Iris pigment epithelial cell (primary cell): ENCODE data around the gene DNAI7.
A peak's percentile ranks its signal among the peaks of the same experiment; 100 is the strongest.

Experiments
- DNase-seq: peaks from one replicate; pipeline ENCODE4 v3.0.0-alpha.2; 2011; ENCODE audit warnings: low read depth

The DNAI7 gene

DNA sequence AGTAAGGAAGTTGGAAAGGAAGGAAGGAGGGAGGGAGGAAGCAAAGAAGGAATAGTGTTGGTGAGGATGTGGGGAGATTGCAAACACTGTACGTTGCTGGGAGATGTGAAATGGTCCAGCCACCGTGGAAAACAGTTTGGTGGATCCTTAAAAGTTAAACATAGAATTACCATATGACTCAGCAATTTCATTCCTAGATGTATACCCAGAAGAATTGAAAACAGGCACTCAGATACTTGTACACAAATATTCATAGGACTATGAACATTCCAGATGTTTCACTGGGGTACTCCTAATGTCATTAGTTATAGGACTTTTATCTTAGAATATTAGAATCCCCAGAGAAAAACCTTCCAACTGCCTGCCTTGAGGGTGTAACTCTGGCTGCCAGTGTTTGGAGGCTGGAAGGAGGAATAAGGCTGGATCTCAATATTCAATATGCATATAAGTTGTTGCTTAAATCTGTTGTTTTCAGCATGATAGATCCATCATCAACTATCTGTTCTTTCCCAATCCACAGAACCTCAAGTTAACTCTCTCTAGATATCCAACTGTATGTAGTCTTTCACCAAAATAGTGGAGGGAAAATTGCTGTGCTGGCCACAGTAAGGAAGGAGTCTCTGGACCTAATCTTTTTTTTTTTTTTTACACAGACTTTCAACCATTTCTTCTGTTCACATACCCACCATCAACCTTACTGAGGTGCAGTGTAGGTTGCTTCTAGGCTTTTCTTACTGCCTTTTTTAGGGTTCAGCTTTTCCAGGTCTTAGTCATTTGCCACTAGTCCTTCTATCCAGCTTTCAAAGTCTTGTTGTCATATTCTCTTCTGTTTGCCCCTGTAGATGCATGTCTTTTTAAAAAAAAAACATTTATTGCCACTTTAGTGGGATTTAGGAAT is 94.5 kb downstream of the DNAI7 start:
- DNase-seq: no peak

DNA sequence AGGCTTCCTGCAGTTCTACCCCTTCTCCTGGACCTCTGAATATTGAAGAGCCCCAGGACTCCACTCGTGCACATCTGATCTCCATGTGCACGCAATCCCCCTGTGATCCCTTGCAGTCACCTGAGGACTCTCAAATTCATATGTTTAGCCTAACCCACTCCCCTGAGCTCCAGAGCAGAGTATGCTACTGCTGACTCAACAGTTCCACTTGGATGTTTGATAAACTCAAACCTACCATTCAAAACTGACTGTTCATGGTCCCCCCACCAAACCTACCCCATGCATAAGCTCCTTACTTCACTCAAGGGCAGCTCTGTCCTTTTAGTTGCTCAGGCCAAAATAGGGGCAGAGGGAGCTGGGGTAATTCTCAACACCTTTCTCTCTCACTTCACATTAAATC is 96.0 kb downstream of the DNAI7 start:
- DNase-seq: no peak

DNA sequence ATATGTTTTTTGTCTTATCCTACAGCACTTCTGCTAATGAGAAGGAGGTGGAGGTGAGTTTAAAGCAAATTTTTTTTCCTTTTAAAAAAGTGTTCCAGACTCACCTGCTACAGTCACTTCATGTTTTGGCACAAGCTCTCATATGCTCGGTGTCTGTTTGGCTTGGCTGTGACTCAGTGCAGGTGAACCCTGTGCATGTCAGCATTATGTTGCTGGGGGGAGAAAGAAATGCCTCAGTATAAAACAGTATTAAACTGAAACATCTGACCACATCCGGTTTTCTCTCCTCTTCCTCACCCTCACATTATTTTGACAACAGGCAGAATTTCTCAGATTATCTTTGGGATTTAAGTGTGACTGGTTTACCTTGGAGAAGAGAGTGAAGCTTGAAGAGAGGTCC is 105.2 kb downstream of the DNAI7 start:
- no peak for DNase-seq

DNA sequence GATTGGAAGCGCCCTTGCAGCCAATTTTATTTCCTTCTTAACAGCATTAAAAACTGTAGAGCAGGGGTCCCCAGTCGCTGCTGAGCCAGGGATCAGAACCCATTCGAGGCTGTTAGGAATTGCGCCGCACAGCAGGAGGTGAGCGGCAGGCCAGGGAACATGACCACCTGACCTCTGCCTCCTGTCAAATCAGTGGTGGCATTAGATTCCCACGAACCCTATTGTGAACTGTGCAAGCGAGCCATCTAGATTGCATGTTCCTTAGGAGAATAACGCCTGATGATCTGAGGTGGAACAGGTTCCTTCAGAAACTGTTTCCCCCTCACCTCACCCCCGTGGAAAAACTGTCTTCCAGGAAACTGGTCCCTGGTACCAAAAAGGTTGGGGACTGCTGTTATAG is 107.4 kb downstream of the DNAI7 start:
- no peak for DNase-seq

DNA sequence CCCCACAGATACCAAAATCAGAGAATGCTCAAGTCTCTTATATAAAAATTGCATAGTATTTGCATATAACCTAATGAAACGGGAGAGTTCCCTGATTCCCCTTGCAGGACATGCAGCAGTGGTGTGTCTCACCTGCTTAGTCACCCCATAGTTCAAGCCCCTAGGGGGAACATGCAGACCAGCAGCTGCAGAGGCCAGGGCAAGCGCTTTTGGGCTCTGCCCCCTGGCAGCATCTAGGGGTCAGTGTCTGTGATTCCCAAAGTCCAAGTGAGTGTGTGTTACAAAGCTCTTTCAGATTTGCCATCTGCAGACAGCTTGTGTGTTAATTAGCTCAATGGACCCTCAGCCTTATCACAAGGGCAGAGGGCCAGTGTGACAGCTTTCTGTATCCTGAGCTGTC is 110.1 kb downstream of the DNAI7 start:
- DNase-seq: no peak

DNA sequence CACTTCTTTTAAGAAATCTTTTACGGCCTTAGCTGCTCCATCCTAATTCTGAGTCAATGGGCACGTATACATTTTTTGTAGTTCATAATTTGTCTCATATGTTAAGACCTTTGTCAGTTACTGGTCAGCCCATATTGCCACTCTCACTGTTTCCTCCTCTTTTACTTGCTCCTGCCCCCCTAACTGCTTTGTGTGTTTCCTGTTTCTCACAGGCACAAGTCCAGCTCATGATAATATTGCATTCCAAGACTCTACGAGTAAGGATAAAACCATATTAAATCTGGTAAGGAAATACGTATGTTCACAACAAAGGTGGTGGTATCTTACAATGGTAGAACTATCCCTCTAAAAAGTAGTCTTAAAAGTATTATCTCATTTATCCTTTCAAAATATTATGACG is 111.7 kb downstream of the DNAI7 start:
- DNase-seq: peak; percentile 8

DNA sequence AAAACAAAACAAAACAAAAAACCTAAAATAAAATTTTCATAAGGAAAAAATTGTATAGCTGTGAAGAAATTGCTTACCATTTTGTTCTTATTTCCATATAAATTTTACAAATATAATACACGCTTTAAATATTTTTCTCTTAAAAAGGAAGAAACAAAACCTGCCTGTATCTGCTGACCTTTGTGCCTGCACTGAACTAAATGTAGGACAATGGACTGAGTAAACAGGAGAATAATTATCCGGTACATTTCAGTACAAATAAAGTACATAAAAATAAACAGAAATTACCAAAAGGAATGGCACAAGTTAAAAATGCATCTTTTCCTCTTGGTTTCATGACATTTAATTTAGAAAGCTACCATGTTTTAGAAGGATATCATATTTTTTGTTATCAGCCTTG is 112.3 kb downstream of the DNAI7 start:
- no peak for DNase-seq

DNA sequence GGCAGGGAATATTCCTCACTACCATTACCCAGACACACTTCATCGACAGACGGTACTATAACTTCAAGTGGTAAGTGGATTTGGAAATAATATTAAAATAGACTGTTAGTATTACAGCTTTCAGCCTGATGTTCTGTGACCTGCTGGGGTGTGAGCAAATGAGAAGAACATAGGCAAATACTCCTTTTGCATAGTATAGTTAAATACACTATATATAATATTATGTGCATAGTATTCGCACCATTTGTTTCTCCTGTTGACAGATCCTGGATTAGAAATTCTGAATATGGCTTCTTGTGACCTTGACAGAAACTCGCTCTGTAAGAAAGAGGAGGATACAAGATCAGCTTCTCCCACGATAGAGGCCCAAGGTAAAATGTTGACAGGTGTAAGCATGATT is 115.6 kb downstream of the DNAI7 start:
- no peak for DNase-seq

DNA sequence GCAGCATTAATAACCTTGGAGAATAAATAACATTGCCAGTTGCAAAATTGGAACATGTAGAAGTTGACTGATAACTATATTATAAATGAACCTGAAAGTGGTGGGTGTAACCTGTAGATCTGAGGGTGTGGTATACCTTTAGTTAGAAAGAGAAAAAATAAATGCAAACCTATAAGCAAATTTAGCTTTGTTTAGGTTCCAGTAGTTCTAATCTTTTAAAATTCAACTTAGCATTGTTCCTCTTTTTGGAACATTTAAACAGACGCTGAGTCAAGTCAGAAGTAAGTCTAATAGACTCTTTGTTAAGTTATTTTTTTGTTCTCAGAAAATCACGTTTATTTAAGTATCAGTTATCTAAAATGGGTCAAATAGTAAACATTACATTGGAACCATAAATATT is 120.0 kb downstream of the DNAI7 start:
- DNase-seq: no peak

DNA sequence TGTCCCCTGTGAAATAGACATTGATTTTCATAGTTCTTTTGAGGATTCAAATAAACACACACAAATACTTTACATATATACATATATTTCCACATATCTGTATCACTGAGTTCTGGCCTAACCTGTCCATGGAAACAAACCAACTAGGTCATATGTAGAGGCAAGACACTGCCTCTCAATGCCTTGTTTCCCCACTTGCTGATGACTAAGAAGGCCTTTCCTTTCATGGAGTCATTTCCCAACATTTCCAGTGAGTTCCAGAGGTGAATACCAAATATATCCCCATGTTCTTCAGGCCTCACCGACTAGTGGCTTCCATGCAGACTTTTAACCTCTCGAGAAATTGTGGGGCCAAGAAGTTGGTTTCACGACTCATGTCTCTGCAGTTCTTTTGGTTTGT is 120.8 kb downstream of the DNAI7 start:
- no peak for DNase-seq

DNA sequence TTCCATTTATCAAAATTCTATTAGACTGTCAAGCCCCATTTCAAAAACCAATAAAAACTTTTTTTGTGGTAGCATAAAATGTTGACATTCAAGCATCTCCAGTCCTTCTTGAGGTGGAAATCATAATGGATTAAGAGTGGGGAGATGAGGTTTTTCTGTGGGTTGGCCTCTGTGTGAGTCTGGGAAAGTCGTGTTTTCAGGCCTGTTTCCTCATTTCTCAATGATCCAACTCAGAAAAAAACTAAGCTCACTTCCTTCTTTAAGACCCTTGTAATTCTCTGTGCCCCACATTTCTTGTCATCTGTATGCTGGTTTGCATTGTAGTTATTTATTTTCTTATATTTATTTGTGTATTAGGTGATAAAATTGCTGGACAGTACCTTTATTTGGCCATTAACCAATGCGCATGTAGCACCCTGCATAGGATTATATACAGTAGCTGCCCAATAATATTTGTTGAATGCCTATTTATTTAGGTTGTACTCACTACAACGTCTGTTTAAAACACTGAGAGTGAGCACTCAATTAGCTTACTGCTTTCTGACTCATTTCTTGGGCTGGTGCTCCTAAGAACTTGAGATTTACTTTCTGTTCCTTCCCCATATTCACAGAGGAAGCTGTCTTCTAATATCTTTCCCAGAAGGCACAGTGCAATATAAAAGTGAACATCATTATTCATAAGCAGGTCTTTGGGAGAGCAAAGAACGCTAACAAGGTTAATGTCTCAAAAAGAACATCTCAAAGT is 121.9 kb downstream of the DNAI7 start:
- peak; percentile 18 for DNase-seq

DNA sequence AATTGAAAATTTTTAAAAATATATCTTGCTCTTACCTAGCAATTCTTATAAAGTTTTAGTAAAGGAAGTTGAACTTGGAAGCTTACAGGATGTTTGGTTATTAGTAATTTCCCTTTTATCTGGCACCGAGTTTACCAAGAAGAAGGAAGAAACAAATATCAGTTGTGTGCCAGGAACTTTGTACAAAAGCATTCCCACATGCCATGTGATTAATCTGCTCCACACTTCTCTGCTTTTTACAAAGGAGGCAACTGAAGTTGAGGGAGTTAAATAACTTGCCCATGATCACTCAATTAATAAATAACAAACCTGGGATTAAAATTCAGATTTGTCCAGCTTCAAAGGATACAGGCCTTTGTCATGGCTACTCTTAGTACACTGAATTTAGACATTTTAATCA is 123.6 kb downstream of the DNAI7 start:
- no peak for DNase-seq

DNA sequence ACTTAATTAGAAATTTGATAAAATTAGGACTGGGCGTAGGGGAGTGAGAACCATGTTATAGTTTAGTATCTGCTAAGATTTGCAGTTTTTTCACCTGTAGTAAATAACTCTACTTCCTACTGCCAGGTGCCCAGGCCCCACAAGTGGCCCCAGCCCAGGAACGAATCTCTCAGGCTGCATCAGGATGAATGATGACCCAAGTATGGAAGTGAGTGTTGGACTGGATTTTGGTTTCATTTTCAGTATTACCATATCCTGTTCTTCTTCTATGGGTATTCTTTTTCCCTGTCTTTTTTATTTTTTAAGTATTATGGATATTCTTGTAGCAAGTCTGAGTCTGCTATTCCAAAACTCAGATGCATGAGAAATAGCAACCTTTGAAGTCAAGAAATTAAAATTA is 125.7 kb downstream of the DNAI7 start:
- no peak for DNase-seq

DNA sequence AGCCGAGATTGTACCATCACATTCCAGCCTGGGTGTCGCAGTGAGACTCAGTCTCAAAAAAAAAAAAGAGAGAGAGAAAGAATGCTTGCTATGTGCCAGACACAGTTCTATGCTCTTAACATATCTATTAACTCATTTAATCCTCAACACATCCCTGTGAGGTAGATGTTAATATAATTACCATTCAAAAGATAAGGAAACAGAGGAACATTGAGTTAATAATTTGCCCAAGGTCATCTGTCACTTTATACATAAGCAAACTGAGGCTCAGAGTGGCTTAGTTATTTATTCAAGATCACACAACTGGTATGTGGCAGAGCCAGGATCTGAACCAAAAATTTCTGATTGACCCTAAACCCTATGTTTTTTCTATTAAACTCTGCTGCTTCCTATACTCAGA is 129.9 kb downstream of the DNAI7 start:
- no peak for DNase-seq

DNA sequence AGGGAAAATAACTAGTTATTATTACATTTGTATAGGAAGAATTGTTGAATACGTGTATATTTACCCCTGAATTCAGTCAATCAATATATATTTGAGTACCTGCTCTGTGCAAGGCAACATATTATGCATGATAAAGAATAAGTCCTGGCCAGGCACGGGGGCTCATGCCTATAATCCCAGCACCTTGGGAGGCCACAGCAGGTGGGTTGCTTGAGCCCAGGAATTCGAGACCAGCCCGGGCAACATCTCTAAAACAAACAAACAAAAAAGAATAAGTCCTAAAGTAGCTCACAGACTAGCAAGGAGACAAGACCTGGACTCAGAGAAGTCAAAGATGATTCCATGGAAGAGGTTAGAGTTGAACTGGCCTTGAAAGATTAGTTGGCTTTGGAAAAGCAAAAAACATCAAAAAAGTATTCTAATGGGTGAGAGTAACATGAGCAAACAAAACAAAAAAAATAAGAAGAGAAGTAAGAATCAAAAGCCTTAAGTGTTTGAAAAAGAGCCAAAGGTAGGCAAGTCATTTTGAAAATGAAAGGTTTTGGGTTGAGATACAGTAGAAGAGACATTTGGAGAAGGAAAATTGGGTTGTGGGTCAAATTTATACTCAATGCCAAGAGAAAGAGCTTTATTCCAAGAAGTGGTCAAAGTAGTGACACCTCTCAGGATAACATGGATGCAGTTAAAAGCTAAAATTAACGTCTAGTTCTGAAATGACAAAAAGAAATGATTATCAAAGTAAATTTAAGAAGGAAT is 130.9 kb downstream of the DNAI7 start:
- DNase-seq: no peak

DNA sequence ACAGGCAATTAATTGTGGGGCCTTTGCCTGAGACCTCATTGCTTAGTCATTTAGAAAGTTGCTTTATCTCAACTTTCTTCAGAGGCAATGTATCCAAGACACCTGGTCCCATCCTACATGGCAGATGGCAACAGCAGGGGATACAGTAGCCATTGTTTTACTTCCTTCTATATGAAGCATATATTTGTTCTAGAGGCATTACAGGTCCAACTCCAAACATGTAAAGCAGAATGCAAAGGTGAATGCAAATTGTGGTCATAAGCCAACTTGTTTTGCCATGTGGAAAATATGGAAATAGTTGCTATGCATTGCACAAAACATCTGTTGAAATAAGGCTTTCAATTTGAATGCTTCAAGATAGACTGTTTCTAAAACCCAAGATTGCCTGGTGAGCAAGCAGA is 136.3 kb downstream of the DNAI7 start:
- DNase-seq: no peak
